ENCODE data around the gene ORM2.

GRCh38 chr9:114344692-114345091 lies 15.0 kb downstream of the ORM2 start:
- TF ChIP-seq EP300 (IDR thresholded peaks at IDR 0.05; ENCODE audit: borderline replicate concordance in 1 of 2, low read depth in 1 of 2, low read length in 1 of 2) (no peak), POLR2AphosphoS5 (IDR thresholded peaks at IDR 0.05; ENCODE audit: low read depth, low read length) (no peak), RAD21 (IDR thresholded peaks at IDR 0.05; ENCODE audit: low read length) (no peak), USF2 (IDR thresholded peaks at IDR 0.05; ENCODE audit: borderline replicate concordance, low read depth, low read length) (no peak), NRF1 (IDR thresholded peaks at IDR 0.05; ENCODE audit: low read depth, low read length) (no peak)
- TF ChIP-seq, protein P1, sequence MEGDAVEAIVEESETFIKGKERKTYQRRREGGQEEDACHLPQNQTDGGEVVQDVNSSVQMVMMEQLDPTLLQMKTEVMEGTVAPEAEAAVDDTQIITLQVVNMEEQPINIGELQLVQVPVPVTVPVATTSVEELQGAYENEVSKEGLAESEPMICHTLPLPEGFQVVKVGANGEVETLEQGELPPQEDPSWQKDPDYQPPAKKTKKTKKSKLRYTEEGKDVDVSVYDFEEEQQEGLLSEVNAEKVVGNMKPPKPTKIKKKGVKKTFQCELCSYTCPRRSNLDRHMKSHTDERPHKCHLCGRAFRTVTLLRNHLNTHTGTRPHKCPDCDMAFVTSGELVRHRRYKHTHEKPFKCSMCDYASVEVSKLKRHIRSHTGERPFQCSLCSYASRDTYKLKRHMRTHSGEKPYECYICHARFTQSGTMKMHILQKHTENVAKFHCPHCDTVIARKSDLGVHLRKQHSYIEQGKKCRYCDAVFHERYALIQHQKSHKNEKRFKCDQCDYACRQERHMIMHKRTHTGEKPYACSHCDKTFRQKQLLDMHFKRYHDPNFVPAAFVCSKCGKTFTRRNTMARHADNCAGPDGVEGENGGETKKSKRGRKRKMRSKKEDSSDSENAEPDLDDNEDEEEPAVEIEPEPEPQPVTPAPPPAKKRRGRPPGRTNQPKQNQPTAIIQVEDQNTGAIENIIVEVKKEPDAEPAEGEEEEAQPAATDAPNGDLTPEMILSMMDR (IDR thresholded peaks at IDR 0.05): no peak

Measured in SK-N-SH (cell line).